Activated CD8-positive, alpha-beta T cell treated with anti-CD3 and anti-CD28 coated beads, Interleukin-2, amount 10 ng/mL, durations not matched to agents 7 days and 5 days (primary cell): ENCODE measurements around the gene ALG11. TPM values are rescaled to one million over a fixed set of nuclear protein-coding genes. Genes with fewer than 3 reads are reported as not detected.

ENCODE experiments used
- ATAC-seq: fragments of 150-1000 bp; cut with Tn5 transposase; one replicate; pipeline ENCODE4 v1.10.0; 2021; ENCODE audit warnings: moderate library complexity
- CTCF ChIA-PET: fragments of 350-600 bp; sonication (Branson Sonifier 250); formaldehyde crosslinking; loops from one replicate; lab custom pipeline; 2021; ENCODE audit warnings: antibody characterized with exemption; lab: Charles Lee
- POLR2A ChIA-PET: fragments of 350-600 bp; sonication (Branson Sonifier 250); formaldehyde crosslinking; loops from one replicate; lab custom pipeline; 2021; ENCODE audit warnings: antibody characterized with exemption; lab: Charles Lee
- DNase-seq: peaks from one replicate; pipeline ENCODE4 v3.0.0-alpha.2; 2020
- H3K27ac Mint-ChIP-seq: one replicate; pipeline ENCODE4 v1.8.0; 2021; ENCODE audit warnings: mild to moderate bottlenecking, mixed read lengths
- H3K27me3 Mint-ChIP-seq: one replicate; pipeline ENCODE4 v1.8.0; 2021; ENCODE audit warnings: low read depth, mixed read lengths
- H3K36me3 Mint-ChIP-seq: one replicate; pipeline ENCODE4 v1.8.0; 2021; ENCODE audit warnings: low read depth, mixed read lengths
- H3K4me1 Mint-ChIP-seq: one replicate; pipeline ENCODE4 v1.8.0; 2021; ENCODE audit warnings: low read depth, mixed read lengths
- H3K4me3 Mint-ChIP-seq: one replicate; pipeline ENCODE4 v1.8.0; 2021; ENCODE audit warnings: mild to moderate bottlenecking, mixed read lengths
- H3K9me3 Mint-ChIP-seq: one replicate; pipeline ENCODE4 v1.8.0; 2022; ENCODE audit warnings: mixed read lengths; ENCODE audit not compliant: insufficient read depth
- total RNA-seq, 2 experiments: library from RNA; stranded (reverse); gene quantifications; one replicate each; pipeline ENCODE4 v1.2.3, GENCODE V29; 2021

Gene ALG11
- 10 to 100 TPM; 22.9 to 28.3 TPM for total RNA-seq

DNA sequence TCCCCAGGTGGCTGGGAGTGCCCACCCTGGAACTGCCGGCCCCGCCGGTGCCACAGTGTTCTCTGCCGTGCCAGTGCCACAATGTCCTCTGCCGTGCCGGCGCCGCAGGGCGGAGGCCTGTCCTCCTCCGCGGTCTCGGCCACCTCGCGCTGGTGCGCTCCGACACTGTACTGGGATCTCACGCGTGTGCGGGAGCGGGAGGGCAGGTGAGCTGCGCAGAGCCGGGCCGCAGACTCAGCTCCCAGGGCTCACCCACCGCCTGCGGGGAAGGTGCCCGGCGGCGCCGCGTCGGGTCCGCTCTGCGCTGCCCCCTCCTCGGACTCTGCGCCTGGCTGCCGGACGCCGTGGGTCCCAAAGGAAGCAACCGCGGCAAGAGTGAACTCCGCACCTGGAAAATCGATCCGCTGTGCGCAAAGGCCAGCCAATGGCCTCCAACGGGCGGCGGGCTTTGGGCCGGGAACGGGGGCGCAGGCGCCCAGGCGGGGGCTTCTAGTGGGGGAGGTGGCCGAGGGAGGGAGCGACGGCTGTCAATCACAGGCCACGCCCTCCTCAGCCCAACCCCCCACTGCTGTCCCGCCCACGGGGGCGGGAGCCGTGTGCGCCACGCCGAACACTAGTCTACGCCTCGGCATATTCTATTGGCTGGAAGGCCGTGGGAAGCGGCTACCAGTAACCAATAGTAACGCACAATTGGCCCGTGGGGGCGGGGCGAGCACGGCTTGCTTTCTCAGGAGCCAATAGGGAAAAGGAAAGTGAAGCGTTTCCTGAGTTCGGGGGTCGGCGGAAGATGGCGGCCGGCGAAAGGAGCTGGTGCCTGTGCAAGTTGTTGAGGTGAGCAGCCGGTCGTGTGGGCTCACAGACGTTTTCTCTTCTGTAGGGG is at the start of gene ALG11:
ALG11 (plus strand) TSS at position 767 of the 880 bp plus-strand sequence; CDS start at position 788, 21 bp downstream.
- POLR2A ChIA-PET, result interaction anchor here (1.2 to 1.4 kb wide), 2 partner anchors 10 to 148 kb away, joined by 4 read pairs; partner anchors contain the start of gene NEK3
- Mint-ChIP-seq H3K9me3 (no peaks in the 10 kb centered on the region), H3K27ac (peak within 1 kb of the TSS; percentile 92), H3K27me3 (peaks cover 28% of the 10 kb centered on the region), H3K4me3 (peak within 1 kb of the TSS; percentile 99), H3K36me3 (peaks cover 9% of the 10 kb centered on the region), H3K4me1 (peaks cover 13% of the 10 kb centered on the region)
- DNase-seq (peak; percentile 100), ATAC-seq (peak; percentile 100)
- CTCF ChIA-PET, result interaction anchor here (0.8 to 4.3 kb wide), 6 partner anchors 9 to 438 kb away, joined by 3 to 23 read pairs (median 6); partner anchors contain the start of gene VPS36

DNA sequence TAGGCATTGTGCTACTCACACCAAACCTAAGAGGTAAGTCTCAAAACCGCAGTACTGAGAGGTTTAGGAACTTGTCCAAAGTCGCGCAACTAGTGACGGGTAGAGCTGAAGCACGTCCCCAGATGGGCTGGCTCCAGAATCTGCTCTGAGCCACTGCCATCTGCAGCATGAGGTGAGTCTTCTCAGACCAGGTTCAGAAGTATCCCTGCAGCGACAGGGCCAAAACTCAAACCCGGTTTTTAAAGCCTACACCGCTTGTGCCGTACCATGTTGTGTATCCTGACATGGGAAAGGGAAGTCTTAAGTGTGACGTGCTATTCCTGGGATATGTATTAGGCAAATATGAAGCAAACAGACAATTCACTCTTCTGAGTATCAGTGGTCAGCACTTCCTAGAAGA is 46.0 kb upstream of the ALG11 start:
- H3K27me3 Mint-ChIP-seq, result peaks cover 3% of the 10 kb centered on the region
- no peak overlapping the region for H3K4me3 Mint-ChIP-seq
- H3K4me1 Mint-ChIP-seq, result peaks cover 50% of the 10 kb centered on the region
- H3K9me3 Mint-ChIP-seq, result no peaks in the 10 kb centered on the region
- H3K27ac Mint-ChIP-seq, result no peak overlapping the region
- ATAC-seq (no peak), DNase-seq (no peak)
- CTCF ChIA-PET, result interaction anchor here (0.7 to 1.3 kb wide), 2 partner anchors 10 to 12 kb away, joined by 3 read pairs; no protein-coding TSS in a partner anchor
- POLR2A ChIA-PET, result no interaction called here
- H3K36me3 Mint-ChIP-seq, result no peaks in the 10 kb centered on the region

GRCh38 chr13:51967482-51968446 is 44.4 kb upstream of the ALG11 start:
- no peak for ATAC-seq
- no peaks in the 10 kb centered on the region for H3K36me3 Mint-ChIP-seq
- peaks cover 41% of the 10 kb centered on the region for H3K4me1 Mint-ChIP-seq
- peaks cover 3% of the 10 kb centered on the region for H3K27me3 Mint-ChIP-seq
- POLR2A ChIA-PET, result interaction anchor here (0.6 kb wide), 1 partner anchor 189 kb away, joined by 3 read pairs; no protein-coding TSS in a partner anchor
- no peaks in the 10 kb centered on the region for H3K9me3 Mint-ChIP-seq
- H3K4me3 Mint-ChIP-seq, result no peak overlapping the region
- DNase-seq, result no peak
- H3K27ac Mint-ChIP-seq, result peak overlapping the region; percentile 51
- CTCF ChIA-PET, result interaction anchor here (1.1 to 1.2 kb wide), 2 partner anchors 152 kb away, joined by 3 read pairs; no protein-coding TSS in a partner anchor

GRCh38 chr13:51970349-51970748 is 41.8 kb upstream of the ALG11 start:
- ATAC-seq, result peak; percentile 53
- no peak overlapping the region for H3K4me3 Mint-ChIP-seq
- peaks cover 41% of the 10 kb centered on the region for H3K4me1 Mint-ChIP-seq

GRCh38 chr13:51971520-51972426 is 40.4 kb upstream of the ALG11 start:
- DNase-seq (no peak), ATAC-seq (no peak)
- no peak overlapping the region for H3K27ac Mint-ChIP-seq
- CTCF ChIA-PET, result interaction anchor here (1.4 kb wide), 2 partner anchors 69 to 79 kb away, joined by 3 read pairs; no protein-coding TSS in a partner anchor
- no peak overlapping the region for H3K4me3 Mint-ChIP-seq
- no peaks in the 10 kb centered on the region for H3K27me3 Mint-ChIP-seq
- POLR2A ChIA-PET, result interaction anchor here (0.5 kb wide), 1 partner anchor 297 kb away, joined by 3 read pairs; no protein-coding TSS in a partner anchor
- H3K4me1 Mint-ChIP-seq, result peaks cover 33% of the 10 kb centered on the region
- no peaks in the 10 kb centered on the region for H3K36me3 Mint-ChIP-seq
- no peaks in the 10 kb centered on the region for H3K9me3 Mint-ChIP-seq

More at GRCh38 chr13:51970349-51970748, 41.8 kb upstream of the ALG11 start:
- no peak overlapping the region for H3K27ac Mint-ChIP-seq
- ChIA-PET POLR2A (no interaction called here), CTCF (interaction anchor here (1.4 kb wide), 1 partner anchor 77 kb away, joined by 3 read pairs; no protein-coding TSS in a partner anchor)
- DNase-seq, result peak; percentile 36
- no peaks in the 10 kb centered on the region for H3K36me3 Mint-ChIP-seq
- no peaks in the 10 kb centered on the region for H3K9me3 Mint-ChIP-seq
- peaks cover 1% of the 10 kb centered on the region for H3K27me3 Mint-ChIP-seq

GRCh38 chr13:51974482-51974881 is 37.7 kb upstream of the ALG11 start:
- no peak for DNase-seq
- H3K4me1 Mint-ChIP-seq, result peaks cover 18% of the 10 kb centered on the region
- H3K27ac Mint-ChIP-seq, result no peak overlapping the region
- ChIA-PET CTCF (interaction anchor here (1.1 kb wide), 1 partner anchor 27 kb away, joined by 4 read pairs; no protein-coding TSS in a partner anchor), POLR2A (no interaction called here)
- H3K27me3 Mint-ChIP-seq, result no peaks in the 10 kb centered on the region
- H3K9me3 Mint-ChIP-seq, result no peaks in the 10 kb centered on the region
- ATAC-seq, result no peak
- no peak overlapping the region for H3K4me3 Mint-ChIP-seq
- H3K36me3 Mint-ChIP-seq, result no peaks in the 10 kb centered on the region

- Mint-ChIP-seq H3K27ac (no peak overlapping the region), H3K4me3 (no peak overlapping the region), H3K27me3 (no peaks in the 10 kb centered on the region), H3K9me3 (no peaks in the 10 kb centered on the region), H3K4me1 (peaks cover 4% of the 10 kb centered on the region), H3K36me3 (no peaks in the 10 kb centered on the region)
- ChIA-PET CTCF (interaction anchor here (0.9 kb wide), 1 partner anchor 11 kb away, joined by 3 read pairs; no protein-coding TSS in a partner anchor), POLR2A (no interaction called here)
- ATAC-seq (no peak), DNase-seq (no peak)
Measured at GRCh38 chr13:51976423-51976822, 35.8 kb upstream of the ALG11 start.

DNA sequence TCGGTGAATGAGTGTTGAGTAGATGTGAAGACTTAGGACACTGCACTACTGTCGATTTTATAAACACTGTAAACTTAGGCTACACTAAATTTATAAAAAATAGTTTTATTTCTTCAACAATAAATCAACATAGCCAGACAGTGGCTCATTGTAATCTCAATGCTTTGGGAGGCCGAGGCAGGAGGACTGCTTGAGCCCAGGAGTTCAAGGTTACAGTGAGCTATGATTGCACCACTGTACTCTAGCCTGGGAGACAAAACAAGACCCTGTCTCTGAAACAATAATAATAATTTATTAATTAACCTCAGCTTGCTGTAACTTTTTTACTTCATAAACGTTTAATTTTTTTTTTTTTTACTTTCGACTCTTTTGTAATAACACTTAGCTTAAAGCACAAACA is 35.3 kb upstream of the ALG11 start:
- Mint-ChIP-seq H3K4me1 (no peaks in the 10 kb centered on the region), H3K9me3 (no peaks in the 10 kb centered on the region), H3K4me3 (no peak overlapping the region), H3K27ac (no peak overlapping the region), H3K27me3 (no peaks in the 10 kb centered on the region), H3K36me3 (no peaks in the 10 kb centered on the region)
- DNase-seq (no peak), ATAC-seq (no peak)
- ChIA-PET POLR2A (no interaction called here), CTCF (no interaction called here)

GRCh38 chr13:51977625-51978024 is 34.6 kb upstream of the ALG11 start:
- ATAC-seq (no peak), DNase-seq (no peak)
- no peak overlapping the region for H3K4me3 Mint-ChIP-seq
- H3K4me1 Mint-ChIP-seq, result no peaks in the 10 kb centered on the region
- H3K9me3 Mint-ChIP-seq, result no peaks in the 10 kb centered on the region
- ChIA-PET POLR2A (no interaction called here), CTCF (interaction anchor here (1.2 kb wide), 1 partner anchor 12 kb away, joined by 3 read pairs; no protein-coding TSS in a partner anchor)
- H3K27ac Mint-ChIP-seq, result no peak overlapping the region
- H3K27me3 Mint-ChIP-seq, result no peaks in the 10 kb centered on the region
- H3K36me3 Mint-ChIP-seq, result no peaks in the 10 kb centered on the region

DNA sequence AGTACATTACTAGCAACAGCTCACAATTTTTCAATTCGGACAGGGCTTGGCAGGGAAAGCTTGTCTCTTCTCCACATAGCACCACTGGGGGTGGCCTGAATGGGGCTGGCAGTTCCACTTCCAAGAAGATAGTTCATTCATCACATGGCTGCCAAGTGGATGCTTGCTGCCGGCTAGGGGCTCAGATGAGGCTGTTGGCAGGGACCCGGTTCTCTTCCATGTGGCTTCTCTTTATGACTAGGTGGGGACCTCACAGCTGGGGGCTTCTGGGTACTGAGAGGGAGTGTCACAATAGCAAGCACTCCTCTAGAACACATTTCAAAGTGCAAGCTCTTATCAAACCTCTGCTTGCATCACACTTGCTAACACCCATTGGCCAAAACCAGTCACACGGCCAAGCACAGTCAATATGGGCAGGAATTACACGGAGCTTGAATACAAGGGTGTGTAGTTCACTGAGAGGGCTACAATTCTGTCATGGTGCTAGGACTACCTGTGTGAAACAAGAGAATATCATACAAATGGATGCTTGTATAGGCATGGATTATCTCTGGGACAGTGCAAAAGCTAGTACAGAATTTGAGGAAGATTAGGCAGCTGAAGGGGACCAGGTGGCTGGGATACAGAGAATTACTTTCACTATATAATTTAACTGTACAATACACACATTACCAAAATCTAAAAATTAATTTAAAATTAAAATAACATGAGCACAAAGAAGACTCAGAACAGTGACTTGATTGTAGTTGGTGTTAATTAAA is 33.2 kb upstream of the ALG11 start:
- Mint-ChIP-seq H3K27me3 (no peaks in the 10 kb centered on the region), H3K36me3 (no peaks in the 10 kb centered on the region), H3K4me3 (no peak overlapping the region), H3K9me3 (no peaks in the 10 kb centered on the region), H3K27ac (no peak overlapping the region), H3K4me1 (no peaks in the 10 kb centered on the region)
- ATAC-seq (no peak), DNase-seq (no peak)
- ChIA-PET CTCF (interaction anchor here (1.2 kb wide), 1 partner anchor 13 kb away, joined by 3 read pairs; no protein-coding TSS in a partner anchor), POLR2A (interaction anchor here (0.6 kb wide), 1 partner anchor 21 kb away, joined by 3 read pairs; no protein-coding TSS in a partner anchor)
